GM10248 (cell line): ENCODE results near the gene NFIX.

Source experiments
- CTCF ChIA-PET: fragments of 300-600 bp; sonication (Branson Sonifier 250); formaldehyde crosslinking; extraction: SDS; loops from one replicate; lab custom pipeline; 2021; ENCODE audit warnings: antibody characterized with exemption; lab: Yijun Ruan, JAX
- POLR2A ChIA-PET: fragments of 350-650 bp; sonication (Branson Sonifier 250); formaldehyde crosslinking; extraction: SDS; loops from one replicate; lab custom pipeline; 2020; ENCODE audit warnings: antibody characterized with exemption; lab: Yijun Ruan, JAX
- DNase-seq: peaks from one replicate; pipeline ENCODE4 v3.0.0; 2012; ENCODE audit errors: extremely low spot score
- CTCF ChIP-seq: IDR thresholded peaks from 2 replicates; pipeline ENCODE4 v1.5.1; 2012; ENCODE audit warnings: mild to moderate bottlenecking, low read depth; ENCODE audit errors: extremely low read depth, missing control alignments, control extremely low read depth

NFIX gene

GRCh38 chr19:13138171-13138915, 143.1 kb downstream of the NFIX start:
- DNase-seq = no peak
- ChIA-PET CTCF (no interaction called here), POLR2A (interaction anchor here (0.5 kb wide), 1 partner anchor 19 kb away, joined by 4 read pairs; no protein-coding TSS in a partner anchor)
- TF ChIP-seq CTCF = no peak

- ChIA-PET POLR2A (interaction anchor here (0.5 kb wide), 1 partner anchor 19 kb away, joined by 4 read pairs; no protein-coding TSS in a partner anchor), CTCF (no interaction called here)
- DNase-seq = no peak
- TF ChIP-seq CTCF = no peak
These were observed 143.6 kb downstream of the NFIX start for GRCh38 chr19:13138916-13139198.

GRCh38 chr19:13139633-13140311, 144.5 kb downstream of the NFIX start:
- ChIA-PET CTCF (no interaction called here), POLR2A (no interaction called here)
- no peak for DNase-seq
- no peak for TF ChIP-seq CTCF

- DNase-seq = no peak
- TF ChIP-seq CTCF = no peak
- CTCF ChIA-PET = no interaction called here
- POLR2A ChIA-PET = interaction anchor here (0.6 kb wide), 1 partner anchor 29 kb away, joined by 3 read pairs; the partner anchor contains the start of gene NACC1
These were observed 151.7 kb downstream of the NFIX start for GRCh38 chr19:13146763-13147563.
